ENCODE results near the gene LZTR1.

GRCh38 chr22:20986365-20986764 lies 4.3 kb downstream of the LZTR1 start:
- TF ChIP-seq RAD21 (conservative IDR thresholded peaks at IDR 0.05 in 1 of 2, IDR thresholded peaks at IDR 0.05 in 1 of 2) = no peak
- no peak for TF ChIP-seq CTCF (IDR thresholded peaks at IDR 0.05)
- no peak for TF ChIP-seq EP300 (IDR thresholded peaks at IDR 0.05)
- TF ChIP-seq NR3C1 (IDR thresholded peaks at IDR 0.05) = no peak
- no peak for TF ChIP-seq MAX (IDR thresholded peaks at IDR 0.05)
- TF ChIP-seq BCL3 (IDR thresholded peaks at IDR 0.05) = no peak

Data from A549 (cell line).